Endothelial cell of umbilical vein (primary cell): ENCODE data around the gene GYG1. TPM values are rescaled to one million over a fixed set of nuclear protein-coding genes. Genes with fewer than 3 reads are reported as not detected.

Experiments
- BruUV-seq: library from RNA; stranded (reverse); fragments of 400-500 nt; replicated peaks from 2 replicates; lab custom pipeline; 2021; lab: Mats Ljungman, UMichigan
- CTCF ChIA-PET: fragments of 300-600, 350-600 bp; sonication (Branson Sonifier 250); formaldehyde crosslinking; loops from one replicate; lab custom pipeline; 2021; ENCODE audit warnings: antibody characterized with exemption, inconsistent platforms; lab: Charles Lee
- POLR2A ChIA-PET: fragments of 300-600, 350-600 bp; sonication (Branson Sonifier 250); formaldehyde crosslinking; loops from one replicate; lab custom pipeline; 2021; ENCODE audit warnings: antibody characterized with exemption, inconsistent platforms; lab: Charles Lee
- DNase-seq: peaks from one replicate; pipeline ENCODE4 v3.0.0-alpha.2; 2011; ENCODE audit warnings: low read depth, low spot score
- FAIRE-seq: peaks from 2 replicates; lab custom pipeline; 2011; peaks lifted over from hg19 to GRCh38; lab: Jason Lieb, UNC
- H2AFZ ChIP-seq: 2 replicates; pipeline ENCODE4 v1.6.0; 2012; ENCODE audit warnings: low read depth, low read length, control low read depth, inconsistent platforms
- H3K27ac ChIP-seq: 2 replicates; pipeline ENCODE4 v1.5.1; 2011; ENCODE audit warnings: low read depth, mild to moderate bottlenecking, control low read depth, low read length, moderate library complexity; ENCODE audit not compliant: insufficient read depth
- H3K27me3 ChIP-seq, 2 experiments: 2 replicates each; pipeline versions ENCODE4 v1.6.0 to v1.6.1; 2011; ENCODE audit warnings: low read length in 2 of 2, mixed read lengths in 1 of 2; ENCODE audit not compliant: control insufficient read depth in 2 of 2, insufficient read depth in 2 of 2
- H3K36me3 ChIP-seq, 2 experiments: 2 replicates in 1 of 2; 3 replicates in 1 of 2; pipeline ENCODE4 v1.5.1; 2011; ENCODE audit warnings: low read length in 2 of 2, mild to moderate bottlenecking in 1 of 2, moderate library complexity in 1 of 2; ENCODE audit not compliant: control insufficient read depth in 2 of 2, insufficient read depth in 2 of 2; ENCODE audit errors: extremely low read depth in 1 of 2
- H3K4me1 ChIP-seq: 3 replicates; pipeline ENCODE4 v1.5.1; 2011; ENCODE audit warnings: mild to moderate bottlenecking, low read length; ENCODE audit not compliant: control insufficient read depth, insufficient read depth; ENCODE audit errors: extremely low read depth
- H3K4me2 ChIP-seq: 2 replicates; pipeline ENCODE4 v1.6.1; 2011; ENCODE audit warnings: low read length, control low read depth, mixed read lengths; ENCODE audit not compliant: insufficient read depth
- H3K4me3 ChIP-seq, 3 experiments: fragments of 200-600 bp in 1 of 3; sonication (generic), shearing (Covaris generic) in 1 of 3; replicated peaks in 1 of 3; 2 replicates each; pipeline ENCODE4 v1.5.1; 2011 to 2016; ENCODE audit warnings: control low read depth in 3 of 3, low read length in 3 of 3, mild to moderate bottlenecking in 2 of 3, inconsistent platforms in 1 of 3, low read depth in 1 of 3, moderate library complexity in 1 of 3; ENCODE audit not compliant: insufficient read depth in 1 of 3
- H3K79me2 ChIP-seq: 2 replicates; pipeline ENCODE4 v1.6.0; 2012; ENCODE audit warnings: low read length, inconsistent platforms; ENCODE audit not compliant: control insufficient read depth, insufficient read depth
- H3K9ac ChIP-seq: replicated peaks from 2 replicates; pipeline ENCODE3; 2011; ENCODE audit warnings: low read length, control low read depth; ENCODE audit not compliant: insufficient read depth; ENCODE audit errors: extremely low read depth
- H3K9me1 ChIP-seq: replicated peaks from 3 replicates; pipeline ENCODE4 v1.6.0; 2011; ENCODE audit warnings: mild to moderate bottlenecking, low read length; ENCODE audit not compliant: control insufficient read depth, insufficient read depth; ENCODE audit errors: extremely low read depth
- H3K9me3 ChIP-seq: replicated peaks from 2 replicates; pipeline ENCODE4 v1.5.1; 2012; ENCODE audit warnings: low read length, inconsistent platforms; ENCODE audit not compliant: control insufficient read depth, insufficient read depth
- H4K20me1 ChIP-seq: replicated peaks from 2 replicates; pipeline ENCODE3; 2011; ENCODE audit warnings: mild to moderate bottlenecking, low read length; ENCODE audit not compliant: control insufficient read depth, insufficient read depth; ENCODE audit errors: extremely low read depth
- CTCF ChIP-seq, 2 donors: IDR thresholded peaks; 1 replicate in 1 of 2; 2 replicates in 1 of 2; pipeline ENCODE4 v1.5.1; 2011; ENCODE audit warnings: low read length in 2 of 2, mild to moderate bottlenecking in 2 of 2, moderate library complexity in 2 of 2, control low read depth in 1 of 2, inconsistent platforms in 1 of 2, low read depth in 1 of 2; ENCODE audit not compliant: insufficient read depth in 1 of 2; ENCODE audit errors: extremely low read depth in 1 of 2
- EZH2 ChIP-seq: IDR thresholded peaks from 2 replicates; pipeline ENCODE4 v1.6.1; 2012; ENCODE audit warnings: borderline replicate concordance, low read depth, mild to moderate bottlenecking, moderate library complexity, low read length, inconsistent platforms; ENCODE audit not compliant: severe bottlenecking
- FOS ChIP-seq: IDR thresholded peaks from 2 replicates; pipeline ENCODE4 v1.6.1; 2011; ENCODE audit warnings: mild to moderate bottlenecking, low read length, moderate library complexity, borderline replicate concordance; ENCODE audit not compliant: insufficient read depth
- GATA2 ChIP-seq: IDR thresholded peaks from 2 replicates; pipeline ENCODE4 v1.7.0; 2011; ENCODE audit warnings: low read depth, mild to moderate bottlenecking, moderate library complexity, mixed read lengths, low read length; ENCODE audit not compliant: insufficient read length, insufficient read depth
- JUN ChIP-seq: IDR thresholded peaks from 2 replicates; pipeline ENCODE4 v1.6.1; 2011; ENCODE audit warnings: borderline replicate concordance, low read depth; ENCODE audit not compliant: insufficient read length, insufficient read depth
- MAX ChIP-seq: IDR thresholded peaks from 2 replicates; pipeline ENCODE4 v1.6.1; 2011; ENCODE audit not compliant: insufficient read depth, insufficient read length
- MYC ChIP-seq: IDR thresholded peaks from one replicate; pipeline ENCODE4 v1.6.1; 2011; ENCODE audit warnings: mild to moderate bottlenecking, low read depth, low read length
- POLR2A ChIP-seq: IDR thresholded peaks from 2 replicates; pipeline ENCODE4 v1.6.1; 2012; ENCODE audit warnings: low read depth, mild to moderate bottlenecking, control low read depth, low read length
- POLR2AphosphoS5 ChIP-seq: IDR thresholded peaks from 2 replicates; pipeline ENCODE4 v1.6.1; 2012; ENCODE audit warnings: low read depth, mild to moderate bottlenecking, control low read depth, low read length, moderate library complexity; ENCODE audit not compliant: insufficient read depth
- dilution Hi-C: fragments of 300-500 bp; cut with MboI; formaldehyde crosslinking; loops from one replicate; pipeline ENCODE4 v1.15.0; 2019; ENCODE audit warnings: low sequenced_read_pairs; ENCODE audit not compliant: extremely low pct_ligation_motif_present
- intact Hi-C: fragments of 100-400 bp; cut with micrococcal nuclease; formaldehyde crosslinking; loops from one replicate; pipeline ENCODE4 v1.10.0; 2022
- polyA plus RNA-seq, 4 experiments: library from polyadenylated mRNA; depleted of rRNA in 3 of 4; stranded (reverse) in 3 of 4; unstranded in 1 of 4; fragments of >200 nt; gene quantifications; 2 replicates each; pipeline versions ENCODE4 v1.2.1 to v1.2.3, GENCODE V29; 2011 to 2012; ENCODE audit warnings: missing spikeins in 1 of 4
- total RNA-seq: library from RNA; stranded (reverse); gene quantifications from 2 replicates; pipeline ENCODE4 v1.2.3, GENCODE V29; 2021

GYG1 gene
- total and polyA plus RNA-seq, 2 donors (not counting 3 experiments of a cell fraction or from before 2014, with no cell fraction given), result 24.7 to 58.5 TPM

GRCh38 chr3:149020839-149021252 is 29.5 kb downstream of the GYG1 start:
- Histone ChIP-seq H3K9ac (no peak overlapping the region), H3K4me1 (peaks cover 9% of the 10 kb centered on the region), H3K4me2 (no peak overlapping the region), H3K9me3 (no peaks in the 10 kb centered on the region), H2AFZ (no peak overlapping the region), H3K27me3 (no peaks in the 10 kb centered on the region), H3K4me3 (no peak overlapping the region), H4K20me1 (no peaks in the 10 kb centered on the region), H3K36me3 (peaks cover 6 to 14% of the 10 kb centered on the region in 2 experiments), H3K79me2 (no peaks in the 10 kb centered on the region), H3K9me1 (no peaks in the 10 kb centered on the region), H3K27ac (no peak overlapping the region)
- dilution Hi-C loops, result no loop called here
- CTCF ChIA-PET, result interaction anchor here (0.7 to 1.3 kb wide), 3 partner anchors 11 to 29 kb away, joined by 3 read pairs; no protein-coding TSS in a partner anchor
- TF ChIP-seq EZH2 (no peak), MAX (no peak), GATA2 (no peak), FOS (no peak), JUN (no peak), CTCF (IDR thresholded peaks at IDR 0.05; ENCODE audit: extremely low read depth in 1 of 2, insufficient read depth in 1 of 2, low read depth in 1 of 2, low read length in 2 of 2) (no peak), POLR2AphosphoS5 (no peak), MYC (no peak), POLR2A (no peak)
- POLR2A ChIA-PET, result no interaction called here
- intact Hi-C loops, result no loop called here
- no peak for DNase-seq
- no peak for FAIRE-seq
- no TSS peak for BruUV-seq
